ENCODE measurements around the gene GAGE12D.
"Not testable (repeated sequence)": the region's sequence is repeated elsewhere in the genome, so short reads cannot be mapped to it uniquely, and the experiment has no call there.

GAGE12D gene

GRCh38 chrX:49589196-49589595 is 47.7 kb downstream of the GAGE12D start, which contains the start of gene GAGE2A:
Gene GAGE2A, plus strand, starts transcription at chrX:49589496. Its CDS starts 1,155 bp downstream, at chrX:49590651.
- not testable (repeated sequence) for H4K20me1 ChIP-seq (ENCODE audit: control insufficient read depth, insufficient read depth, low read depth, low read length); H3K36me3 ChIP-seq (ENCODE audit: control insufficient read depth, low read length); H3K4me2 ChIP-seq (ENCODE audit: low read length); H3K79me2 ChIP-seq (ENCODE audit: control insufficient read depth, low read length); H3K27me3 ChIP-seq (ENCODE audit: control insufficient read depth, low read length); H3K9me3 ChIP-seq (ENCODE audit: control insufficient read depth, insufficient read depth, low read length); H3K4me3 ChIP-seq (ENCODE audit: low read length); H3F3A ChIP-seq (ENCODE audit: control insufficient read depth, insufficient read depth); H3K27ac ChIP-seq (ENCODE audit: low read depth, low read length); H3K4me1 ChIP-seq (ENCODE audit: control insufficient read depth, low read length); H3K9me2 ChIP-seq (replicated peaks; ENCODE audit: control insufficient read depth, low read length)

- not testable (repeated sequence) for H3K9me2 ChIP-seq (replicated peaks; ENCODE audit: control insufficient read depth, low read length); H3K9me3 ChIP-seq (ENCODE audit: control insufficient read depth, insufficient read depth, low read length); H3K79me2 ChIP-seq (ENCODE audit: control insufficient read depth, low read length); H3F3A ChIP-seq (ENCODE audit: control insufficient read depth, insufficient read depth); H3K4me2 ChIP-seq (ENCODE audit: low read length); H3K4me1 ChIP-seq (ENCODE audit: control insufficient read depth, low read length); H3K4me3 ChIP-seq (ENCODE audit: low read length); H3K36me3 ChIP-seq (ENCODE audit: control insufficient read depth, low read length); H3K27me3 ChIP-seq (ENCODE audit: control insufficient read depth, low read length); H4K20me1 ChIP-seq (ENCODE audit: control insufficient read depth, insufficient read depth, low read depth, low read length); H3K27ac ChIP-seq (ENCODE audit: low read depth, low read length)
Observed at GRCh38 chrX:49589769-49590478, 48.4 kb downstream of the GAGE12D start.

GRCh38 chrX:49590488-49590887 is 49.0 kb downstream of the GAGE12D start:
- not testable (repeated sequence) for H3K79me2 ChIP-seq (ENCODE audit: control insufficient read depth, low read length); H3F3A ChIP-seq (ENCODE audit: control insufficient read depth, insufficient read depth); H3K36me3 ChIP-seq (ENCODE audit: control insufficient read depth, low read length); H3K4me2 ChIP-seq (ENCODE audit: low read length); H3K9me2 ChIP-seq (replicated peaks; ENCODE audit: control insufficient read depth, low read length); H3K9me3 ChIP-seq (ENCODE audit: control insufficient read depth, insufficient read depth, low read length); H3K27ac ChIP-seq (ENCODE audit: low read depth, low read length); H3K4me1 ChIP-seq (ENCODE audit: control insufficient read depth, low read length); H3K27me3 ChIP-seq (ENCODE audit: control insufficient read depth, low read length); H3K4me3 ChIP-seq (ENCODE audit: low read length); H4K20me1 ChIP-seq (ENCODE audit: control insufficient read depth, insufficient read depth, low read depth, low read length)

Measured in DOHH2 (cell line).